ENCODE results near the gene GGT6. TPM values are rescaled to one million over a fixed set of nuclear protein-coding genes. Genes with fewer than 3 reads are reported as not detected.

The GGT6 gene
- total and polyA plus RNA-seq, 4 donors = 2.8 to 12.3 (median 7.4) TPM

DNA sequence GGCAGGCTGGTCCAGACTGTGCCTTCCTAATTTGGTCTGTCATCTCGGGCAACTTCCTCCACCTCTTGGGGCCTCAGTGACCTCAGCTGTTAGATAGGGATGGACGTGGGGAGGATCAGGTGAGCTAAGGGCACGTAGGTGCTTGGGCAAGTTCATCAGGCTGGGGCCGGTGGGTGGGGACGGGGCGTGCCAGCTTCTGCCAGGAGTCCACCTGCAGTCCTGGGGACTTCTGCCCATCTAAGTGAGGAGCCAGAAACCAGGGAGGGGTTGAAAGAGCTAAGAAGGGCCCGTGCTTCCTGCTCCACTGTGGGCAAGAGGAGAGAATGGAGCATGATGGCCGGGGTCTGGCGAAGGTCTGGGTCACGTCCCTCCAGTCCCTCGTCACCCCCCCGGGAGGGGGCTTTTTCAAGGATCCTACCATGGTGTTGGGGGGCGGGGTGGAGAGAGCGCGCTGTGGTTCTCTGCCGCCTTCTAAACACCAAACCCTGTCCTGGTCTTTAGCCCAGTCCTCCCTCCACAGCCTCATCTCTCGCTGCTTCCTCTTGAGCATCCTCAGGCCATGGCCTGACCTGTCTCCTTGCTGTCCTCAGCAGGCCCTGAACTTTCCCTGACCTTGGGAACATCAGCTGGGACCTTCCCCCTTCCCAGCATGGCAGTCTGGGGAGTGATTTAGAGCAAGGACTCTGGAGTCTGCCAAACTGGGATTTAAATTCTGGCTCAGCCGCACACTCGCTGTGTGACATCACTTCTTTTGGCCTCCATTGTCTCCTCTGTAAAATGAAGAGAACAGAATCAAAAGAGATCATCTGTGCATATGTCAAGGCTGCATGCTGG lies 40.1 kb downstream of the GGT6 start:
- H3K27me3 ChIP-seq (ENCODE audit: control insufficient read depth in 3 of 3, insufficient read depth in 3 of 3, low read length in 2 of 3) = no peaks in the 10 kb centered on the region
- no peaks in the 10 kb centered on the region for H3K9me3 ChIP-seq (ENCODE audit: control insufficient read depth in 4 of 4, insufficient read depth in 3 of 4, low read length in 3 of 4)
- no peak overlapping the region for H3K4me3 ChIP-seq
- WGBS, 2 donors = 76 to 86% methylated on average over 19 of the region's 19 CpGs
- H3K27ac ChIP-seq (ENCODE audit: low read depth in 1 of 2, low read length in 1 of 2) = peak overlapping the region; percentile 71 to 93
- TF ChIP-seq, protein P1, sequence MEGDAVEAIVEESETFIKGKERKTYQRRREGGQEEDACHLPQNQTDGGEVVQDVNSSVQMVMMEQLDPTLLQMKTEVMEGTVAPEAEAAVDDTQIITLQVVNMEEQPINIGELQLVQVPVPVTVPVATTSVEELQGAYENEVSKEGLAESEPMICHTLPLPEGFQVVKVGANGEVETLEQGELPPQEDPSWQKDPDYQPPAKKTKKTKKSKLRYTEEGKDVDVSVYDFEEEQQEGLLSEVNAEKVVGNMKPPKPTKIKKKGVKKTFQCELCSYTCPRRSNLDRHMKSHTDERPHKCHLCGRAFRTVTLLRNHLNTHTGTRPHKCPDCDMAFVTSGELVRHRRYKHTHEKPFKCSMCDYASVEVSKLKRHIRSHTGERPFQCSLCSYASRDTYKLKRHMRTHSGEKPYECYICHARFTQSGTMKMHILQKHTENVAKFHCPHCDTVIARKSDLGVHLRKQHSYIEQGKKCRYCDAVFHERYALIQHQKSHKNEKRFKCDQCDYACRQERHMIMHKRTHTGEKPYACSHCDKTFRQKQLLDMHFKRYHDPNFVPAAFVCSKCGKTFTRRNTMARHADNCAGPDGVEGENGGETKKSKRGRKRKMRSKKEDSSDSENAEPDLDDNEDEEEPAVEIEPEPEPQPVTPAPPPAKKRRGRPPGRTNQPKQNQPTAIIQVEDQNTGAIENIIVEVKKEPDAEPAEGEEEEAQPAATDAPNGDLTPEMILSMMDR (IDR thresholded peaks at IDR 0.05; ENCODE audit: control extremely low read depth, extremely low read depth) = no peak
- H3K36me3 ChIP-seq (ENCODE audit: control insufficient read depth in 4 of 4, insufficient read depth in 4 of 4, low read length in 4 of 4) = peaks cover 0 to 4% (median 0%) of the 10 kb centered on the region in 4 donors
- H3K9ac ChIP-seq (ENCODE audit: insufficient read depth in 1 of 2, low read length in 2 of 2) = peak overlapping the region in 1 of 2 donors; percentile 11
- H3K4me1 ChIP-seq (ENCODE audit: control insufficient read depth in 5 of 5, insufficient read depth in 5 of 5, low read length in 5 of 5) = peaks cover 0 to 40% (median 32%) of the 10 kb centered on the region in 5 donors
- no peak for ATAC-seq (ENCODE audit: insufficient read depth, low FRiP score)
- no peak for DNase-seq

DNA sequence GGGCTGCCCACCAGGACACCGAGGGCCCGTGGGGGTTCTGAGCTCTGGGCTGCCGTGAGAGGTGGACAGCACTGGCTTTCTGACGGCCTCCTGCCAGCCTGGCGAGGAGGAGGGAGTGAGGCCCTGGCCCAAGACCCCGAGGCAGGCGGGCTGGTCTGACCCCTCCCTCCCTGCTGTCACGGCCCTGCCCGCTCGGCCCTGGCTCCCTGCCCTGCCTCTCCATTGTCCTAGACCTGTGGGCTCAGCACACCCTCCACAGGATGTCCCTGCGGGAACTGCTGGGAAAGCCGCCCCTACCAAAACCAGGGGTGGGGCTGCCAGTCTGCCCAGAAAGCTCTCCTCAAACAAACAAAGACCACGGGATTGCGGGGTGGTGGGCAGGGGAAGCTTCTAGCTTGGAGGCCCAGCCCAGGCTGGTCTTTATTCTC lies 41.0 kb downstream of the GGT6 start:
- no peaks in the 10 kb centered on the region for H3K27me3 ChIP-seq (ENCODE audit: control insufficient read depth in 3 of 3, insufficient read depth in 3 of 3, low read length in 2 of 3)
- H3K9ac ChIP-seq (ENCODE audit: insufficient read depth in 1 of 2, low read length in 2 of 2) = no peak overlapping the region
- H3K4me1 ChIP-seq (ENCODE audit: control insufficient read depth in 5 of 5, insufficient read depth in 5 of 5, low read length in 5 of 5) = peaks cover 0 to 49% (median 32%) of the 10 kb centered on the region in 5 donors
- peaks cover 0 to 2% (median 0%) of the 10 kb centered on the region in 4 donors for H3K36me3 ChIP-seq (ENCODE audit: control insufficient read depth in 4 of 4, insufficient read depth in 4 of 4, low read length in 4 of 4)
- no peak overlapping the region for H3K4me3 ChIP-seq
- ATAC-seq (ENCODE audit: insufficient read depth, low FRiP score) (no peak), DNase-seq (peak; percentile 50 to 75 (median 53))
- peak overlapping the region; percentile 71 to 93 for H3K27ac ChIP-seq (ENCODE audit: low read depth in 1 of 2, low read length in 1 of 2)
- no peaks in the 10 kb centered on the region for H3K9me3 ChIP-seq (ENCODE audit: control insufficient read depth in 4 of 4, insufficient read depth in 3 of 4, low read length in 3 of 4)
- TF ChIP-seq, protein P1 (IDR thresholded peaks at IDR 0.05; ENCODE audit: control extremely low read depth, extremely low read depth) = no peak
- 37 to 68% methylated on average over 13 to 14 of the region's 14 CpGs for WGBS, 2 donors

DNA sequence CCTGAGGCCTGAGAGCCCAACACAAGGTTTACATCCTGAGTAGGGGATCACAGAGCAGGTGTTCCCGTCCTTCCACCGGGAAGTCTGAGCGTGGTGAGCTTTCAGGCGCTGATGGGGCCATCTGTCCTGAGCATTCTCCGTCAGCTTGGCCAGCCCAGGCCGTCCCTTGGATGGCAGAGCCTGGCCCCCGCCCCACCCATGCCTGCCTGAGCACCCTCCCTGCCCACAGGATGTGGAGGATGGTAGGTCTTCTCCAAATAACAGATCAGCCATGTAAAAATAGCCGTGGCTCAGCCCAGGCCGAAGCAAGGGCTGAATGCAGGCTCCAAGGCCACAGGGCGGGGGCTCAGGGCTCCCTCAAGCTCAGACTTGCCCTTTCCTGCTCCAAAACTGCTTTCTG lies 41.5 kb downstream of the GGT6 start:
- no peaks in the 10 kb centered on the region for H3K9me3 ChIP-seq (ENCODE audit: control insufficient read depth in 4 of 4, insufficient read depth in 3 of 4, low read length in 3 of 4)
- no peak overlapping the region for H3K4me3 ChIP-seq
- H3K9ac ChIP-seq (ENCODE audit: insufficient read depth in 1 of 2, low read length in 2 of 2) = no peak overlapping the region
- H3K4me1 ChIP-seq (ENCODE audit: control insufficient read depth in 5 of 5, insufficient read depth in 5 of 5, low read length in 5 of 5) = peaks cover 0 to 52% (median 34%) of the 10 kb centered on the region in 5 donors
- H3K27ac ChIP-seq (ENCODE audit: low read depth in 1 of 2, low read length in 1 of 2) = peak overlapping the region; percentile 59 to 93
- H3K27me3 ChIP-seq (ENCODE audit: control insufficient read depth in 3 of 3, insufficient read depth in 3 of 3, low read length in 2 of 3) = no peaks in the 10 kb centered on the region
- TF ChIP-seq, protein P1 (IDR thresholded peaks at IDR 0.05; ENCODE audit: control extremely low read depth, extremely low read depth) = no peak
- WGBS, 2 donors = 70 to 72% methylated on average over 10 of the region's 10 CpGs
- peaks cover 0 to under 1% (median 0%) of the 10 kb centered on the region in 4 donors for H3K36me3 ChIP-seq (ENCODE audit: control insufficient read depth in 4 of 4, insufficient read depth in 4 of 4, low read length in 4 of 4)
- ATAC-seq (ENCODE audit: insufficient read depth, low FRiP score) (no peak), DNase-seq (no peak)
